HepG2 (cell line): ENCODE results near the gene DCTN3. TPM values are rescaled to one million over a fixed set of nuclear protein-coding genes. Genes with fewer than 3 reads are reported as not detected.

Experiments
- ATAC-seq: fragments of 200-7000 bp; cut with Tn5 transposase; 3 replicates; pipeline ENCODE4 v1.9.1; 2020; ENCODE audit warnings: mild to moderate bottlenecking, moderate library complexity
- BruUV-seq: library from RNA; stranded (reverse); fragments of 400-500 nt; replicated peaks from 2 replicates; lab custom pipeline; 2021; lab: Mats Ljungman, UMichigan
- CTCF ChIA-PET: fragments of 300-600 bp; formaldehyde crosslinking; extraction: SDS; loops from one replicate; lab custom pipeline; 2021; ENCODE audit warnings: low total read pairs, inconsistent platforms, low intra/inter-chr PET ratio; lab: Yijun Ruan, JAX
- POLR2A ChIA-PET: fragments of 350-600 bp; sonication (Branson Sonifier 250); formaldehyde crosslinking; loops from one replicate; lab custom pipeline; 2020; ENCODE audit warnings: antibody characterized with exemption, inconsistent platforms; lab: Yijun Ruan, JAX
- DNase-seq: peaks from one replicate; pipeline ENCODE4 v3.0.0-alpha.2; 2015; ENCODE audit warnings: low spot score
- FAIRE-seq: peaks from 3 replicates; lab custom pipeline; 2011; peaks lifted over from hg19 to GRCh38; lab: Jason Lieb, UNC
- H2AFZ ChIP-seq: one replicate; pipeline ENCODE4 v1.6.1; 2011; ENCODE audit warnings: low read length, inconsistent platforms
- H3K27ac ChIP-seq: fragments of 300-600 bp; 3 replicates; pipeline ENCODE4 v1.8.0; 2011; ENCODE audit warnings: mixed run types, mild to moderate bottlenecking, mixed read lengths, low read length, inconsistent platforms; ENCODE audit not compliant: insufficient read depth; ENCODE audit errors: extremely low read length
- H3K27me3 ChIP-seq, 2 experiments: fragments of 200-600 bp in 1 of 2; 2 replicates in 1 of 2; 3 replicates in 1 of 2; pipeline versions ENCODE4 v1.6.0 to v1.8.0; 2011; ENCODE audit warnings: low read length in 2 of 2, mild to moderate bottlenecking in 2 of 2, moderate library complexity in 2 of 2, inconsistent platforms in 1 of 2; ENCODE audit not compliant: insufficient read depth in 2 of 2, control insufficient read depth in 1 of 2
- H3K36me3 ChIP-seq, 2 experiments: fragments of 200-600 bp in 1 of 2; replicated peaks in 1 of 2; 2 replicates in 1 of 2; 3 replicates in 1 of 2; pipeline versions ENCODE4 v1.5.1 to v1.8.0; 2011; ENCODE audit warnings: low read length in 2 of 2, inconsistent platforms in 1 of 2; ENCODE audit not compliant: insufficient read depth in 2 of 2, control insufficient read depth in 1 of 2
- H3K4me1 ChIP-seq: 2 replicates; pipeline ENCODE4 v1.5.1; 2012; ENCODE audit warnings: low read length, inconsistent platforms; ENCODE audit not compliant: insufficient read depth
- H3K4me2 ChIP-seq: 2 replicates; pipeline ENCODE4 v1.6.0; 2011; ENCODE audit warnings: low read depth, low read length, inconsistent platforms
- H3K4me3 ChIP-seq, 3 experiments: fragments of 200-600 bp in 1 of 3; sonication (generic), shearing (Covaris generic) in 1 of 3; replicated peaks in 1 of 3; 2 replicates each; pipeline ENCODE4 v1.5.1; 2011 to 2016; ENCODE audit warnings: low read length in 3 of 3, inconsistent platforms in 2 of 3, low read depth in 2 of 3, mild to moderate bottlenecking in 2 of 3, control low read depth in 1 of 3, mixed read lengths in 1 of 3; ENCODE audit not compliant: insufficient read depth in 1 of 3
- H3K79me2 ChIP-seq: one replicate; pipeline ENCODE4 v1.6.1; 2011; ENCODE audit warnings: low read length, inconsistent platforms; ENCODE audit not compliant: insufficient read depth
- H3K9ac ChIP-seq: 2 replicates; pipeline ENCODE4 v1.6.0; 2011; ENCODE audit warnings: mild to moderate bottlenecking, low read depth, low read length, inconsistent platforms; ENCODE audit not compliant: insufficient read depth
- H3K9me3 ChIP-seq: 2 replicates; pipeline ENCODE4 v1.5.1; 2012; ENCODE audit warnings: mild to moderate bottlenecking, low read length
- H4K20me1 ChIP-seq: 2 replicates; pipeline ENCODE4 v1.6.0; 2011; ENCODE audit warnings: inconsistent platforms, mild to moderate bottlenecking, low read length, moderate library complexity; ENCODE audit not compliant: insufficient read depth
- ARHGAP35 ChIP-seq: sonication (generic); formaldehyde crosslinking; IDR thresholded peaks from 2 replicates; pipeline ENCODE4 v1.9.0; 2022; ENCODE audit warnings: mild to moderate bottlenecking, inconsistent platforms, moderate library complexity, missing genetic modification reagents, borderline replicate concordance
- HMGA1 ChIP-seq: sonication (generic); formaldehyde crosslinking; conservative IDR thresholded peaks from 2 replicates; pipeline ENCODE4 v1.4.0; 2020; ENCODE audit warnings: missing genetic modification reagents
- ZNF468 ChIP-seq: sonication (generic); formaldehyde crosslinking; IDR thresholded peaks from 2 replicates; pipeline ENCODE4 v1.8.0; 2022; ENCODE audit warnings: mild to moderate bottlenecking, moderate library complexity, missing genetic modification reagents
- ZNF839 ChIP-seq: sonication (generic); formaldehyde crosslinking; IDR thresholded peaks from 2 replicates; pipeline ENCODE4 v1.4.0; 2020; ENCODE audit warnings: missing genetic modification reagents, mild to moderate bottlenecking, borderline replicate concordance
- WGBS: methylation state at CpG from one replicate; pipeline ENCODE4 v1.1.6; 2017; ENCODE audit warnings: low lambda C conversion rate; 5-methylcytosine and 5-hydroxymethylcytosine counted together
- in situ Hi-C: cut with HindIII; loops from 2 replicates; pipeline ENCODE4 v1.10.0; 2017; ENCODE audit warnings: low pct_unique_long_range_greater_than_20kb; ENCODE audit not compliant: extremely low pct_ligation_motif_present
- intact Hi-C: fragments of 100-400 bp; cut with micrococcal nuclease; formaldehyde crosslinking; loops from one replicate; pipeline ENCODE4 v1.10.0; 2022; ENCODE audit not compliant: unreplicated experiment
- polyA plus RNA-seq, 8 experiments: library from polyadenylated mRNA; depleted of rRNA in 3 of 8; stranded (reverse) in 7 of 8; unstranded in 1 of 8; fragments of >200 nt; fragmentation: Illumina TruSeq in 4 of 8; extraction: Trizol in 4 of 8; gene quantifications; 2 replicates each; pipeline versions ENCODE4 v1.2.1 to v1.2.3, GENCODE V29; 2011 to 2016; ENCODE audit warnings: low read depth in 4 of 8, missing spikeins in 1 of 8, mixed read lengths in 1 of 8; ENCODE audit not compliant: insufficient read depth in 1 of 8
- total RNA-seq, 5 experiments: library from RNA; depleted of rRNA; stranded (reverse); fragments of >200 nt; fragmentation: Illumina TruSeq; extraction: Trizol; gene quantifications; 2 replicates each; pipeline ENCODE4 v1.2.3, GENCODE V29; 2016; ENCODE audit warnings: low read depth in 1 of 5
- TF ChIP-seq, protein P1 (sequence below): sonication (generic); formaldehyde crosslinking; IDR thresholded peaks from 2 replicates; pipeline ENCODE4 v1.9.0; 2022; ENCODE audit warnings: low read depth, missing genetic modification reagents
- TF ChIP-seq, protein P2 (sequence below): IDR thresholded peaks from 2 replicates; pipeline ENCODE4 v1.6.1; 2012; ENCODE audit warnings: inconsistent platforms
- TF ChIP-seq, protein P3 (sequence below): sonication (generic); formaldehyde crosslinking; IDR thresholded peaks from 2 replicates; pipeline ENCODE4 v1.5.0; 2020; ENCODE audit warnings: mild to moderate bottlenecking, missing genetic modification reagents
- TF ChIP-seq, protein P4 (sequence below): sonication (generic); formaldehyde crosslinking; conservative IDR thresholded peaks from 2 replicates; pipeline ENCODE4 v1.4.0; 2020; ENCODE audit warnings: mild to moderate bottlenecking, missing genetic modification reagents, moderate library complexity

DCTN3 gene
- total and polyA plus RNA-seq, 2 of the 13 experiments (the other 11 are each of a cell fraction or from before 2014, with no cell fraction given) = 27.4 to 34.5 TPM

DNA sequence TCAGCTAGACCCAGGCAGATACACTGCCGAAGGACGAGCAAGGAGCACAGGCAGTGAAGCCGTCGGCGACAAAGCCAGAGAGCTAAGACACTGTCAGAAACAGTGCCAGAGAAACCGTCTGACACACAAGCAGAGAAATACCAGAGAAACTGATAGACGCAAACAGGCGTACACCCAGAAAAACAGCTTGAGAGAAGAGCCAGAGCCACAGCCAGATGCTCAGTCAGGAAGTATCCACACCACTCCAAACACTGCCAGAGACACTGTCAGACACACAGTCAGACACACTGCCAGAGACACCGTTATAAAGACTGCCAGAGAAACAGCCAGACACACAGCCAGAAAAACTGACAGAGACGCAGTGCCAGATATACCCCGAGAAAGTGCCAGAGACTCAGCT lies 49.9 kb downstream of the DCTN3 start (continued):
- TF ChIP-seq, protein P1, sequence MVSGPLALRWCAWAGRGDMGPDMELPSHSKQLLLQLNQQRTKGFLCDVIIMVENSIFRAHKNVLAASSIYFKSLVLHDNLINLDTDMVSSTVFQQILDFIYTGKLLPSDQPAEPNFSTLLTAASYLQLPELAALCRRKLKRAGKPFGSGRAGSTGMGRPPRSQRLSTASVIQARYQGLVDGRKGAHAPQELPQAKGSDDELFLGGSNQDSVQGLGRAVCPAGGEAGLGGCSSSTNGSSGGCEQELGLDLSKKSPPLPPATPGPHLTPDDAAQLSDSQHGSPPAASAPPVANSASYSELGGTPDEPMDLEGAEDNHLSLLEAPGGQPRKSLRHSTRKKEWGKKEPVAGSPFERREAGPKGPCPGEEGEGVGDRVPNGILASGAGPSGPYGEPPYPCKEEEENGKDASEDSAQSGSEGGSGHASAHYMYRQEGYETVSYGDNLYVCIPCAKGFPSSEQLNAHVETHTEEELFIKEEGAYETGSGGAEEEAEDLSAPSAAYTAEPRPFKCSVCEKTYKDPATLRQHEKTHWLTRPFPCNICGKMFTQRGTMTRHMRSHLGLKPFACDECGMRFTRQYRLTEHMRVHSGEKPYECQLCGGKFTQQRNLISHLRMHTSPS (CRISPR knock-in tag) = no peak
- TF ChIP-seq ZNF839 (CRISPR knock-in tag) = no peak

DNA sequence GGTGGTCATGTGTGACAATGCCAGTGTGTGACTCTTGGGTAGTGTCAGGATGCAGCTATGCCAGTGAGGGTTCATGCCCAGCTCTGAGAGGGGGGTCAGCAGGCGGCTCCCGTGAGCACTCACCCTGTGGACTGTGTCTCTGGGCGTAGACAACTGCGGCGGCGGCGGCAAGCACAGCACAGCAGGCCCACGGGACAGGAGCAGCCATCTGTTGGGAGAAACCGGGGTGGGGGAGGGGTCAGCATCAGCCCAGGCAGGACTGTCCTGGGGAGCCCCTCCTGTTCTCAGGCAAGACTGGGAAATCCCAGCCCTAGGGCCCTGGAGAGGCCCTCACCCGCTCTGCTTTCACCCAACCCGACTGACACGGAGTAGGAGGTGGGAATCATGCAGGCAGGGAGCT lies 51.5 kb downstream of the DCTN3 start:
- BruUV-seq = no TSS peak
- H3K4me2 ChIP-seq = no peak overlapping the region
- no peaks in the 10 kb centered on the region for H3K9me3 ChIP-seq
- H3K4me3 ChIP-seq = no peak overlapping the region
- TF ChIP-seq HMGA1 (CRISPR knock-in tag) = no peak
- TF ChIP-seq, protein P2, sequence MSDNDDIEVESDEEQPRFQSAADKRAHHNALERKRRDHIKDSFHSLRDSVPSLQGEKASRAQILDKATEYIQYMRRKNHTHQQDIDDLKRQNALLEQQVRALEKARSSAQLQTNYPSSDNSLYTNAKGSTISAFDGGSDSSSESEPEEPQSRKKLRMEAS = no peak
- CTCF ChIA-PET = no interaction called here
- WGBS = 4% methylated on average over 3 of the region's 12 CpGs
- H3K27ac ChIP-seq = no peak overlapping the region
- intact Hi-C loops = no loop called here
- no peaks in the 10 kb centered on the region for H3K79me2 ChIP-seq
- H3K36me3 ChIP-seq = no peaks in the 10 kb centered on the region
- H3K4me1 ChIP-seq = no peaks in the 10 kb centered on the region
- ATAC-seq = no peak
- H3K27me3 ChIP-seq = peaks cover 8 to 84% of the 10 kb centered on the region in 2 experiments
- in situ Hi-C loops = no loop called here
- no peak overlapping the region for H2AFZ ChIP-seq
- H4K20me1 ChIP-seq = no peaks in the 10 kb centered on the region
- H3K9ac ChIP-seq = no peak overlapping the region
- DNase-seq = no peak
- POLR2A ChIA-PET = no interaction called here
- no peak for FAIRE-seq

DNA sequence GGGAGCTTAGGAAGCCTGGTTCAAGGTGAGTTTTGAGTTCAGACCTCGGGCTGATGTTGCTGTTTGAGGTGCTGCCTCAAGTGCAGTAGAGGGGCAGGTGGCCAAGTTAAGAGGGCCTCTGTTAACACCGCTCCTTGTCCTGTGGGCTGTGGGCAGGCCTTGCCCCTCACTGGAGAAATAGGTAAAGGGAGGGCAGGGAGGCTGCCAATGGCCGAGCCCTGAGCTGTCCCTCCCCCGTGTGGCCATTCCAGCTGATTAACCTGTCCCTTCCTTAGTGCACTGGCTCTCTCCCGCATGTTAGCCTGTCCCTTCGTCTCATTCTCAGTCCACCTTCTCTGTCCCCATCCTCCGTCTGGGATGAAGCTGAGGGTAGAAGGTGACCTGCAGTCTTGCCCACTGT lies 52.2 kb downstream of the DCTN3 start:
- H3K4me1 ChIP-seq = no peaks in the 10 kb centered on the region
- H4K20me1 ChIP-seq = no peaks in the 10 kb centered on the region
- H3K27ac ChIP-seq = no peak overlapping the region
- BruUV-seq = no TSS peak
- H3K9ac ChIP-seq = no peak overlapping the region
- peaks cover 8 to 78% of the 10 kb centered on the region in 2 experiments for H3K27me3 ChIP-seq
- intact Hi-C loops = no loop called here
- no peaks in the 10 kb centered on the region for H3K9me3 ChIP-seq
- ChIA-PET CTCF (no interaction called here), POLR2A (no interaction called here)
- H3K4me2 ChIP-seq = no peak overlapping the region
- FAIRE-seq (no peak), ATAC-seq (no peak; the same call in 2 of the 3 replicates), DNase-seq (no peak)
- in situ Hi-C loops = no loop called here
- no peak overlapping the region for H2AFZ ChIP-seq
- no peaks in the 10 kb centered on the region for H3K36me3 ChIP-seq
- no peaks in the 10 kb centered on the region for H3K79me2 ChIP-seq
- no peak overlapping the region for H3K4me3 ChIP-seq
- WGBS = 13% methylated on average over 7 of the region's 7 CpGs
- TF ChIP-seq ZNF468 (CRISPR knock-in tag) (no peak), ARHGAP35 (CRISPR knock-in tag) (no peak)
- TF ChIP-seq, protein P3, sequence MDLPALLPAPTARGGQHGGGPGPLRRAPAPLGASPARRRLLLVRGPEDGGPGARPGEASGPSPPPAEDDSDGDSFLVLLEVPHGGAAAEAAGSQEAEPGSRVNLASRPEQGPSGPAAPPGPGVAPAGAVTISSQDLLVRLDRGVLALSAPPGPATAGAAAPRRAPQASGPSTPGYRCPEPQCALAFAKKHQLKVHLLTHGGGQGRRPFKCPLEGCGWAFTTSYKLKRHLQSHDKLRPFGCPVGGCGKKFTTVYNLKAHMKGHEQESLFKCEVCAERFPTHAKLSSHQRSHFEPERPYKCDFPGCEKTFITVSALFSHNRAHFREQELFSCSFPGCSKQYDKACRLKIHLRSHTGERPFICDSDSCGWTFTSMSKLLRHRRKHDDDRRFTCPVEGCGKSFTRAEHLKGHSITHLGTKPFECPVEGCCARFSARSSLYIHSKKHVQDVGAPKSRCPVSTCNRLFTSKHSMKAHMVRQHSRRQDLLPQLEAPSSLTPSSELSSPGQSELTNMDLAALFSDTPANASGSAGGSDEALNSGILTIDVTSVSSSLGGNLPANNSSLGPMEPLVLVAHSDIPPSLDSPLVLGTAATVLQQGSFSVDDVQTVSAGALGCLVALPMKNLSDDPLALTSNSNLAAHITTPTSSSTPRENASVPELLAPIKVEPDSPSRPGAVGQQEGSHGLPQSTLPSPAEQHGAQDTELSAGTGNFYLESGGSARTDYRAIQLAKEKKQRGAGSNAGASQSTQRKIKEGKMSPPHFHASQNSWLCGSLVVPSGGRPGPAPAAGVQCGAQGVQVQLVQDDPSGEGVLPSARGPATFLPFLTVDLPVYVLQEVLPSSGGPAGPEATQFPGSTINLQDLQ = no peak
- TF ChIP-seq, protein P4, sequence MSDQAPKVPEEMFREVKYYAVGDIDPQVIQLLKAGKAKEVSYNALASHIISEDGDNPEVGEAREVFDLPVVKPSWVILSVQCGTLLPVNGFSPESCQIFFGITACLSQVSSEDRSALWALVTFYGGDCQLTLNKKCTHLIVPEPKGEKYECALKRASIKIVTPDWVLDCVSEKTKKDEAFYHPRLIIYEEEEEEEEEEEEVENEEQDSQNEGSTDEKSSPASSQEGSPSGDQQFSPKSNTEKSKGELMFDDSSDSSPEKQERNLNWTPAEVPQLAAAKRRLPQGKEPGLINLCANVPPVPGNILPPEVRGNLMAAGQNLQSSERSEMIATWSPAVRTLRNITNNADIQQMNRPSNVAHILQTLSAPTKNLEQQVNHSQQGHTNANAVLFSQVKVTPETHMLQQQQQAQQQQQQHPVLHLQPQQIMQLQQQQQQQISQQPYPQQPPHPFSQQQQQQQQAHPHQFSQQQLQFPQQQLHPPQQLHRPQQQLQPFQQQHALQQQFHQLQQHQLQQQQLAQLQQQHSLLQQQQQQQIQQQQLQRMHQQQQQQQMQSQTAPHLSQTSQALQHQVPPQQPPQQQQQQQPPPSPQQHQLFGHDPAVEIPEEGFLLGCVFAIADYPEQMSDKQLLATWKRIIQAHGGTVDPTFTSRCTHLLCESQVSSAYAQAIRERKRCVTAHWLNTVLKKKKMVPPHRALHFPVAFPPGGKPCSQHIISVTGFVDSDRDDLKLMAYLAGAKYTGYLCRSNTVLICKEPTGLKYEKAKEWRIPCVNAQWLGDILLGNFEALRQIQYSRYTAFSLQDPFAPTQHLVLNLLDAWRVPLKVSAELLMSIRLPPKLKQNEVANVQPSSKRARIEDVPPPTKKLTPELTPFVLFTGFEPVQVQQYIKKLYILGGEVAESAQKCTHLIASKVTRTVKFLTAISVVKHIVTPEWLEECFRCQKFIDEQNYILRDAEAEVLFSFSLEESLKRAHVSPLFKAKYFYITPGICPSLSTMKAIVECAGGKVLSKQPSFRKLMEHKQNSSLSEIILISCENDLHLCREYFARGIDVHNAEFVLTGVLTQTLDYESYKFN (CRISPR knock-in tag) = no peak
